GM18858 (cell line): ENCODE data around the gene C10orf105.

Experiments
- ATAC-seq: cut with Tn5 transposase; IDR thresholded peaks from one replicate; pipeline ENCODE4 v1.9.1; 2021; ENCODE audit not compliant: unreplicated experiment

The C10orf105 gene

GRCh38 chr10:71679425-71679824 lies 40.2 kb downstream of the C10orf105 start:
- no peak for ATAC-seq

- ATAC-seq, result no peak
These were observed 41.3 kb downstream of the C10orf105 start for GRCh38 chr10:71678057-71678805.

DNA sequence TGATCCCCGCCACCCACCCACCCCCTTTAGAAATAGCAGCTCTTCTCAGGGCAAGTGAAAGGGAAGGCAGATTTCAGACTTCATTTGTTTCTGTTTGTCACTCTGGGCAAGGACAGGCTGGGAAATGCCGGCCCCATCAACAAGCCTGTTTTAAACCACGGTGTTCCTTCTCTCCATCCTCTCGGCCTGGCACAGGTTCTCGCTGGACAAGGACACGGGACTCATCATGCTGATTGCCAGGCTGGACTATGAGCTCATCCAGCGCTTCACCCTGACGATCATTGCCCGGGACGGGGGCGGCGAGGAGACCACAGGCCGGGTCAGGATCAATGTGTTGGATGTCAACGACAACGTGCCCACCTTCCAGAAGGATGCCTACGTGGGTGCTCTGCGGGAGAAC lies 42.3 kb downstream of the C10orf105 start:
- ATAC-seq, result no peak

DNA sequence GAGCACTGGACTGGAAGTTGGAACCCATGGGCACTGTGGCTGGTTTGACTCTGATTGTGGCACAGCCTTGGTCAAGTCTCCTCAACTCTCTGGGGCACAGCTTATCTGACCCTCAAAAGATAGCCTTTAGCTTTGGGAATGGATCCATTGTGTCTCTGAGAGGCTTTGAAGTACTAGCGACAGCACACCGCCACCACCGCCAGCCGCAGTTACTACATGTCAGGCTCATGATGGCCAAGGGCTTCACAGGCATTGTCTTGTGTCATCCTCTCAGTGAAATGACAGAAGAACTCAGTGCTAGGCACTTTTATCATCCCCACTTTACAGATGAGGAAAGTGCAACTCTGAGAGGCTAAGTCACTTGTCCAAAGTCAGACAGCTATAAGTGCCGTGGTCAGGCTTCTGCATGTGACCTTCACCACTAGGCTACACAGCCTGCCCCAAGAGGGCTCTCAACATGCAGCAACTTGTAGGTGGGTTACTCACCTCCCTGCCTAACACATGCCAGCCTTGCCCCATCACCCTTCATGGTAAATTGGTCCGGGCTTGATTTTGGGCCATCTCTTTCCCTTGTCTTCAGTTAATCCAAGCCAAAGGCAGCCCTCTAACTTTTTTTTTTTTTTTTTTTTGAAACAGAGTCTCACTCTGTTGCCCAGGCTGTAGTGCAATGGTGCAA lies 44.1 kb downstream of the C10orf105 start:
- ATAC-seq, result no peak

- no peak for ATAC-seq
These were observed 47.3 kb downstream of the C10orf105 start for GRCh38 chr10:71671994-71672946.

DNA sequence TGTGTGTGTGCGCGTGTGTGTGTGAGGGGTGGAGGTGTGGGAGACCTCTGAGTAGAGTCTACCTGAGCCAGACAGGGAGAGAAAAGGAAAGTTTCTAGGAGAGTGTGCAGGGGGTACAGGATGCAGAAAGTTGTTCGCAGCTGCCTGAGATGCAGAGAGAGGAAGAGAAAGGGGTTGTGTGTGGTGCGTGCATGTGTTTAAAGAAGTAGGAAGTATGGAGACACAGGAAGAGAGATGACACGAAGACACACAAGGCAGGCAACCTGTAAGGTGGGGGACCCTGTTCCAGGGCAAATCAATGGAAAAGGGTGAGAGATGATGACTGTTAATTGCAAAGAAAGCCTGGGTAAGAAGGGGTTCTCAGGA lies 52.2 kb downstream of the C10orf105 start:
- ATAC-seq, result no peak

DNA sequence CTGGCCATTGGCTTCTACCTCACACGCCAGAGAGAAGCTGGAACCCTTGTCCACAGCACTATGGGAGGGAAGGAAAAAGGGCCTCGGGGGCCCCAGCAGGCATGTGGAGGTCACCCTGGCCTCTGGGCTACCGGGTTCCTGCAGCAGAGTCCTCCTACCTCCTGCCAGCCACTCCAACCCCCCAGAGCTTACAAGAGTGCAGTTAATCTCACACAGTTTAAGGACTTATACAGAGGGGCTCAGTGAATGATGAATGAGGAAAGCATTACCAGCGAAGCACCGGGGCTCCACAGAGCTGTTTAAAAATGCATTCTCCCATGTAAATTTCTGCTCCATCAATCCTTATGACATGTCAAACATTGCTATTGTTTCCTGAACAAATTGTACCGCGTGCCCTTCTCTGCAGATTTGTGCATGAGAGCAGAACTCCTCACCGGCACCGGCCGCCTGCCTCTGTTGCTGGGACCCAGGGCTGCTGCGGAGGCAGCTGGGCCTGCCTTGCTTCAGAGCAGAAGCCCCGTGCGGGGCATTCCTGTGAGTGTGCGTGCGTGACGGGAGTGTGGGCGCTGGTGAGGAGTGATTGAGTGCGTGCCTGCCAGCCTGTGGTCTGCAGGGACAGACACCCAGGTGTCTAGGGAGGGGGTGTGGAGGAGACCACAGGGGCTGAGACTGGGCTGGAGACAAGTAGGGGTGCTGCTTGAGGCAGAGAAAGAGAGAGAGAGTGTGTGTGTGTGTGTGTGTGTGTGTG lies 52.8 kb downstream of the C10orf105 start:
- no peak for ATAC-seq

- no peak for ATAC-seq
These were observed 54.1 kb downstream of the C10orf105 start for GRCh38 chr10:71665456-71665855.

DNA sequence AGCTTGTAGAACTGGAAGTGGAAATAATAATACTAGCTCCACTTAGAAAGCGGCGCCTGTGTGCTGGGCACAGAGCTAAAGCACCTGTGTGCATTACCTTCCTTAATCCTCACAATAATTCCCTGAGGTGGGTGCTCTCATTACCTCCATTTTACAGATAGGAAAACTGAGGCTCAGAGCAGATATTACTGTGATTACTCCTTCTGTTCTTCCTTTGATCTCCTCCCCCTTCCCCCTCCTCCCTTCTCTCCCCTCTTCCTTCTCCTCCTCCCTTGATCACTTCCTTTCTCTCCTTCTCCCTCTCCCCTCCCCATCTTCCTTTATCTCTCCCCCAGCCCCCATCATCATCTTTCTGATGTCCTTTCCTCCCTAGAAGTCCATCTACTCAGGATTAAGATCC lies 55.0 kb downstream of the C10orf105 start:
- ATAC-seq, result no peak

- ATAC-seq, result no peak
These were observed 56.3 kb downstream of the C10orf105 start for GRCh38 chr10:71663311-71663710.

- no peak for ATAC-seq
These were observed 57.7 kb downstream of the C10orf105 start for GRCh38 chr10:71661779-71662336.
